Myocyte (in vitro differentiated cells): Measurements from ENCODE around the gene CEP112. TPM values are rescaled to one million over a fixed set of nuclear protein-coding genes. Genes with fewer than 3 reads are reported as not detected.

Experiments used
- DNase-seq: peaks from one replicate; pipeline ENCODE4 v3.0.0-alpha.2; 2012; ENCODE audit warnings: low read depth
- total RNA-seq: library from RNA; depleted of rRNA; stranded (reverse); fragments of >200 nt; gene quantifications from 2 replicates; pipeline ENCODE4 v1.2.3, GENCODE V29; 2014

CEP112 gene
- total RNA-seq, 1 donor from 2014 or later = 35.3 TPM

DNA sequence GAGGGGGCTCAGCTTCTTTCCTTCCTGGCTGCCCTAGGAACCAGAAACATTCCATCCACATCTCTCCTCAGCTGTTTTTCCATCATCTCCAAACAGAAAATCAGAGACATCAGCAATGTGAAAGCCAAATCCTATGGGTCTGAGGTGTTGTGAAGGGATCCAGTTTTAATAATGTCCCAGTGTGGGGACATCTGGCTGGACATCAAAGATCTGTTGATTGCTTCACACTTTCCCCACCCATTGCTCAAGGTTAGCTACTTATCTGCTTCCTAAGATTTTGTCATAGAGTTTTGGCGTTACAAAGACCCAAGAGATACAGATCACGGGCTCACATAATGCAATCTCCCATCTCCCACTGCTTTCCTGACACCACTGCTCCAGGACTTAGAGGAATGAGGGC, 582.6 kb downstream of the CEP112 start:
- no peak for DNase-seq

DNA sequence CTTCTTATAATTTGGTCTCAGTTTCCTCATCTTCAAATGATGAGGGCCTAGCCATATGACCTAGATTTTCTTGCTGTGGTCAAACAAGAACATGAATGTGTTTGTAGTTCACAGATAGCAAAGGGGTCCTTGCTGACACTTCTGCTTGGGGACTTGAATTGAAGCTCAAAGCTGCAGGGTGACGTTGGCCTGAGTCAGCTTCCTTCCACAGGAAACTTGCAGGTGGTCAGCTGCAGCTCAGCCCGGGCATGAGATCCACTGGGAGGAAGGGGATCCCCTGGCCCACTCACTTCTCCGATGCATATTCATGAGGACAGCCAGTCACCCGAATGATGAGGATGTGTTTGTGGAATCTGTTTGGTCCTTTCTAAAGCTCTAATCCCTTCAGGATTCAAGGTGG, 587.9 kb downstream of the CEP112 start:
- no peak for DNase-seq

DNA sequence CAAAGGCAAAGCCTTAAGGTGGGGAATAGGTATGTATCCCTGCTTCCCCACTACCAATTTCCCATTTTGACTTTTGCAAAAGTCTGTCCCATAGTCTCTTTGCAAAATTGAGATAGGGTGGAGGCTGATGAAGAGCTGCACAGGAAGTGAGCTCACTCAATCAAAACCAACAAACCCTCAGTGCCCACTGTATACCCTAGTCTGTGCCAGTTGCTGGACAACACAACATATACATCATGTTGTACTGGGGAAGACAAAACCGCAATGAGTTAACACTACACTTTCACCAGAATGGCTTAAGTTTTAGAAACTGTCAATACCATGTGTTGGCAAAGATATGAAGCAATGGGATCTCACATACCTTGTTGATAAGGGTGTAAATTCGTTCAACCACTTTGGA, 590.1 kb downstream of the CEP112 start:
- no peak for DNase-seq

DNA sequence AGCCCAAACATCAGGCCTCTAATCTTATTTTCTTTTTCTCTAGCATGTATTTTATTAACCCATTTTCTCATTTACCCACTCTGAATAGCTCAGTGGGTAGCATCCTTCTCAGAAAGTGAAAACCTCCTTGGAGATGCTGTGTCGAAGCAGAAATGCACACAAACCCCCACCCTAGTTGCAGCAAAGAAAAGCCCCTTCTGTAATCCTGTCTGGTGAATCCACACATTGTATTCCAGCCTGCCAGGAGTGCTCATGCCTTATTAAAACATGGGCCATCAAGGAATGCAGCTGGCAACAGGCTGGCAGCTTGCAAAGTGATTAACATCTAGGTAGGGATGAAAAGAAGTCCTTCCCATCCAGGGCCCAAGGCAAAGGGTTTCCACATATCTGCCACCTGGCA, 590.8 kb downstream of the CEP112 start:
- no peak for DNase-seq

DNA sequence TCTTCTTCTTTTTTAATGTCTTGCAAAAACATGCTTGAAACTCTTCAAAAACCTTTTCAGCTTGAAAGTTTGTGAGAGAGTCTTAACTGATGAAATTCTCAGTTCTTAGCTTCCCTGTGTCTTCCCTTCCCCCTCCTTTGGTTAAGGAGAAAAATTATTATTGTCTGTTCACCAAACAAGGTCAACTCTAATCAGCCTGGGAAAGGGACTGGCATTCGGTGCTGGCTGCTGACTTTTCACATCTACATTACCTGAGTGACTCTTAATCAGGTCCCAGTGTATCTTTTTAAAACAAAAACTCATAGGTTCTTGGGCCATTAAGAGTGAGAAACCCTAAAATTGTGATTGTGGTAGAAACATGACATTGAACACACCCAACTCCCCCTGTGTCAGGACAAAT, 591.4 kb downstream of the CEP112 start:
- no peak for DNase-seq

DNA sequence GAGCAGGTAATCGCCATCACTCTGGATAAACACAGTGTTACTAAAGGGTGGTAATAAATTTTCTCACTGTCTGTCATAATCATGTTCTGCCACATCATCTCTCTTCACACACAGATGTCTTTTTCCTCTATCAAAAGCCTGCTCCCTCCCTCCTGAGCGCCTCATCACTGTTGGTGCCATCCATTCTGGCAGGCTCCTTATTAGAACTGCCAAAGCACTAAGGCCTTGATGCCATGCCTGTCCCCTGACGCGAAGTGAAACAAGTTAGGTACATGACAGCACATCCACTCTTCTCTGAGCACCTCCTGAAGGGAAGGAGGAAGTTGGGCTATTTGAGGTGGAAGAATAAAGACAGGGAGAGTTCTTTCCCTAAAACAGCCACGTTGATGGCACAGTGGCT, 592.3 kb downstream of the CEP112 start:
- no peak for DNase-seq

DNA sequence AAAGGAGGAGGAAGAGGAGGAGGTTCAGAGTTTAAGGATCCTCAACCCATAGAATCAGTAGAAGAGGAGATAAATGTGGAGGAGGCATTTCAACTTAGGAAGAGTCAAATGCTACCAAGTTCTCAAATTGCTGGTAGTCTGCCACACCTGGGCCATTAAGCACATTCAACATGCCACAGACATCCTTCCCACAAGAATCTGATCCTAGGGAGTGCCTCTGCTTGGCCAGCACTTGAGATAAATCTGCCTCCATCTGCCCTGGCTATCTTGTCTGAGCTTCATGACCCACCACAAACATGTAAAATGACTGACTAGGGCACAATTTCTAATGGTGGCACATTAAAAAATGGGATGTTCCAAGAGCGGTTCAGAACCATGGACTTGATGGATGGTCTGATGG, 593.2 kb downstream of the CEP112 start:
- DNase-seq = peak; percentile 89

DNA sequence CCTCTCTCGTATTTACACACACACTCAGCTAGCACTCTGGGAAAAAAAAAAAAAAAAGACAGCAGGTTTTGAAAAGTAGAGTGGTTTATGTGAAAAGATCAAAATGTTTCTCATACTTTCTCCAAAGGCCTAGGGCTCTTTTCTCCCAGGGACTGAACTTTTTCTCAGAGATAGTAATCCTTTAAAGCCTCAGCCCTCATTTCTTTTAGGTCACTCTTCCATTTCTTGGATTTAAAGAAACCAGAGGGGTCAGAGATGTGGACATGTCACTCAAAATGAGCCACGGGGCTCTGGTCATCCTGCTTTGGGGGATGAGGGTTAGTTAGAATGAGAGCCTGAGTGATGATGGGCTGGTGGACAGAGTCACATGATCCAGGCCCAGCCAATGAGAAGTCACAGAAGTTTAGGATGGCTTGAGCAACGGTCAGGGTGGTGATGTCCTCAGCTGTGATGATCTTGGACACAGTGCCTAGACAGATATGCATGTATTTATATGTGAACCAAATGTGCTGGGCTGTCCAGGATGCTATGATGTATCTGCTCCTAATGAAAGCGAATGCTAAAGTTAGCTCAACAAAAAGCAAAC, 596.8 kb downstream of the CEP112 start:
- DNase-seq = no peak

DNA sequence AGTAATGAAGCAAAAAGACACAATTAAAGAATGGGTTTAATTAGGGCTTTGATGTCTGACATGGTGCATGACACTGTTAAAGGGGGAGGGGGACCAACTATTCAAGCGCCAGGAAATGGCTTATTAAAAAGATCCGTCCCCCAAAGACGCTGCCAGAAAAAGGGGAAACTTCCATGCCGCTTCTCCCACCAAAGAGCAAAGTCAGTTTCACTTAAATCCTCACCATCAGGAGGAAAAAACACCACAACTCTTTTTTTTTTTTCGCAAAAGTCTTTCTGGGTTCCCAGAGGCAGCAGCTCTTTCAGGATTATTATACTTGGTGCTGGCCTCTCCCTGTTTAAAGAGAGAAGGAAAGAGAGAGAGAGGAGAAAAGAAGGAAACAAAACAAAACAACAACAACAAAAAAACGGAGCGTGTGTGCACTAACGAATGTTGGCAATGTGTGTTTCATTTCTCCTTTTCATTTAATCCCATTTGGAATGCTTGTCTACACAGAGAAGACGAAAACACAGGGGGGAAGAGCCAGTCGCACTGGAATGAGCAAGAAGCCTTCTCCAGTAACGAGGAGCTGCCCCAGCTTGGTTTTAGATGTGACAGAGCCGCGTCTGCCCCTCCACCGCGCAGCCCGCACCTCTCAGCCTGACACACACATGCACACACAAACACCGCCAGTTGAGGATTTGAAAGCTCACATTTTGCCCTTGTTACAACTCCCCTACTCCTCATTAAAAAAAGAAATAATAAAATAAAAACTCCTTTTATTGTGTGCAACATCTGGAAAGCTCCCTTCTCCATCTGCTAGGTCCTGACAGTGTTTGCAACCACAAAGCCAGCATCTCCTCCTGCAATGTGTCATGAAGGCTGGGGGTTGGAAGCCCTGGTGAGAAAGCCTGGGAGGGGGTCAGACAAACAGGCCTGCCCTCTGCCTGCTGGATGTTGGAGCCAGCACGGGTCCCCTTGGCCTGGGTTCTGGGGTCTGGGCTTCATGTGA, 597.8 kb downstream of the CEP112 start:
- DNase-seq = no peak

DNA sequence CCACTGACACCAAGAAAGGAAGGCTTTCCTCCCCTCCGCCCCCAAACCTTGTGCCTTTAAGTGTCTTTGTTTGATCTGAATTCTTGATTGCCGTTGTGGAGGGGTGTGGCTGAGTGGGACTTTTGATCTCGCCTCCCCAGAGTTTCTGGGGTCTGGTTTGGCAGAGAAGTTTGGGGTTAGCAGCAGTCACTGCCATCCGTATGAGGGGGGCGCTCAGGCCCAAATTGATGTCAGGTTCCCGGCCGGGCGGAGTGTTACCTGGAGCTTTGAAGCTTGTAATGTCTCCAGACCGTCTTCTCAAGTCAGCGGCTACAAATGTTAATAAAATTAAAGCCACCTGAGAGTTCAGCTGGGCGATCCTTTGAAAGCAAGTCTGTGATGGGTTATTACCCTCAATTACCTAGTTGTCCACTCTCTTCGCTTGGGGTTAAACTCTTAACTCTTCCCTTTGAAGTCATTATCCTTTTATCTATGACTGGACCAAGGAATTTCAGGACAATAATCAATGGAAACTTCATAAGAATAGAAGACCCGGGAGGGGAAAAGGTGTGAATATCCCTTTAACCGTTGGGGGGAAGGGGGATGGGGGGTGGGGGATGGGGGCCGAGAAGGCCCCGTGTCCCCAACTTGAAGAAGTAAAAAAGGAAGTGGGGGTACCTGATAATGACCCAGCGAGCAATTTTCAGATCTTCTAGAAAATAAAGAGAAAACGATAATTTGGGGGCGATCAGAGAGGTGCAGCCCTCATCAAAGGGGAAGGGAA, 598.7 kb downstream of the CEP112 start:
- no peak for DNase-seq

DNA sequence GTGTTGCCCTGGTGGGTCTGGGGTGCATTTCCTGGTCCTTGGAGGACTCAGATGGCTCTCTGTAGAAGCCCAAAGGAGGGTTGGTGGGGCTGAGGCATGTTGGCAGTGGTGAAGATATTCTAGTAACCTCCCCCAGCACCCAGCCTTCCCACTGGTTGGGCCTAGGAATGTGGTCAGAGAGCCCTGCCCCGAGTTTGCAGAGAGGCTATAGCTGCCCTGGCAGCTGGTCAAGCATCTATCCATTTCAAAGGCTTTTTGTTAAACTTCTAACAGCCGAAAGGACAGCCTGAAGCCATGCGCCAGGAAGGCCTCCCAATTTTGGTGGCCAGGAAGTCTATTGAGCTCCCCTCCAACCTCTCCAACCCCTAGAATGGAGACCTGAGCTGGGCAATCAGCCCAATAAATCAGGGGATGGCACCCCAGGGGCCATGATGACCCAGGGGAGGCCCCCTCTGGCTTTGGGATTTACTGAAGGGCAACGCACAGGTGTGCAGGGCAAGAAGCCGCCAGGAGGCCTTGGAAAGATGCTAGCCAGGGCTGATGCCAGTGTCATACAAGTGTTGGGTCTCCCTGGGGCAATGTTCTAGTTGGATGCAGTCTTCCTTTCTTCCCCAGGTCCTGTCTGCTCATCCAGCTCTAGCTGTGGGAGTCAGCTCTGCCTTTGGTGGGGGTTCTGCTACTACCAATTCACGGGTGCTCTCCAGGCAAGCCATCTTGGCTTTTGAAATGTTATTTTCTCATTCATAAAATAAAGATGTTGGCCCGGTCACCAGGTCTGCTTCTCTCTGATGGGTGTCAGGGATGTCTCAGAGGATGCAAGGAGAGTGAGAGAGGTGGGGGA, 599.6 kb downstream of the CEP112 start:
- no peak for DNase-seq

DNA sequence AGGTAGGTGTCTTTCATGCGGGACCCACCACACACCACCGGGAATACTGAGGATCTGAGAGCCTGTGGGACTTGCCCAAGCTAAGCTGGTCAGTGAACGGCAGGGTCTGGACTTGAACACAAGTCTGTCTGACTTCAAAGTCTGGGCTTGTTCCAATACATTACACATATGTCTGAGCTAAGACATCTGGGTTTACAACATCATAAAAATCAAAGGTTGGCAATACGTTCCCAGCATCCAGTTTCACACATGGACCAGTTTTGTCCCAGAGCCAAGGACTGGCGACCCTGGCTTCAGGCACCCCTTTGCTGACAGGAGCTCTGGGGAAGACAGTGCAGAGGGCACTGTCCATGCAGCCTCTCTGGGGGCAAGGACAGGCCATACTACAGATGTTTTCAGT, 602.6 kb downstream of the CEP112 start:
- no peak for DNase-seq

DNA sequence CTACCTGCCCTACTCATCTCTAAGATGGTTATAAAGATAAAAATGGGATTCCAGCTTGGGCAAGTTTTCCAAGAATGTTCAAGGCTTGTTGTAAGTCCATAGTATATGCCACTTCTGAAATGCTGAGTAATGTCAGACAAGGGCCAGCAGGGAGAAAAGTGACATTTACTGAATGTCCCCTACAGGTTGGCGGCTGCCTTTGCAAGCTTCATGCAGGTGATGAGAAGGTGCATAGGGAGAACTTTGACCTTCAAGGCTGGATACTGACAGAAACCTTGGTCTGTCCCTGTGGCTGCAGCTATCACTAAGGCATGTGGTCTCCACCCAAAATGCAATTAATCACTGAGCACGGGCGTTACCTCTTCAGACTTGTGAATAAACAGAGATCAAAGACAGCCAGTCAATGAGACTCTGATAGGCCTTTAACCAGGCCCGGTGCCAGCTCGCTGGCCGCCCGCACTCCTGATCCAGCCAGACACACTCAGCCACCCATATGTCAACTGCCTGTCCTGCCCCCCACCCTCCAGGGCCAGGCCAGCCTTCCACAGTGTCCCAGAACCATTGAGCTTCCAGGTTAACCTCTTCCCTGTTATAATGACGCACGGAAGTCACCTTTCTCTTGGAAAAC, 603.6 kb downstream of the CEP112 start:
- no peak for DNase-seq

DNA sequence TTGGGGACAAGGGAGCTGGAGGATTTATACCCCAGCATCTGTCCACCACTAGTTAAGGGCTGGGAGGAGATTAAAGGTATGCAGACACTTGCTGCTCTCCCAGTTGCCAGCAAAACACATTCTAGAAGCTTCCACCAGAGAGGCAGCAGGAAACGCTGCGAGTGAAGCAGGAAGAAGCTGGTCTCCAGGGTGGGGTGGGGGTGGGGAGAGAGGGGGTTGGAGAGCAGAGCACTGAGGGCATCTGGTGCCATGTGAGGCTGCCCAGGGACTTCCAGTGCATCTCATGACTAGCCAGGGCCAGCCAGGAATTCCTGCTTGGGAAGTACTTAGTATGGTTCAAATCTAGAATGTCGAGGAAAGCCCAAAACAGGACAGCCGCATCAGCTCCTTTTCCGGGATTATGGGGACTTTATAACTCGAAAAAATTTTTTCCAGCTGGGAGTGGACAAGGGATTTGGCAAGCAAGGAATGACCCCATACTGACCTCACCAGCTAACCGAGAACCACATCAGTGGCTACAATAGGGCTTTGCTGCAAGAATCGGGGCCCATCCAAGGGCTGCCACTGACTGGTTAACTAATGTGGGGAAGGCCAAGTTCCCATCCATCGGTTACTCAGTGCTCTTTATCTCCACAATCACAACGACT, 604.3 kb downstream of the CEP112 start:
- no peak for DNase-seq

DNA sequence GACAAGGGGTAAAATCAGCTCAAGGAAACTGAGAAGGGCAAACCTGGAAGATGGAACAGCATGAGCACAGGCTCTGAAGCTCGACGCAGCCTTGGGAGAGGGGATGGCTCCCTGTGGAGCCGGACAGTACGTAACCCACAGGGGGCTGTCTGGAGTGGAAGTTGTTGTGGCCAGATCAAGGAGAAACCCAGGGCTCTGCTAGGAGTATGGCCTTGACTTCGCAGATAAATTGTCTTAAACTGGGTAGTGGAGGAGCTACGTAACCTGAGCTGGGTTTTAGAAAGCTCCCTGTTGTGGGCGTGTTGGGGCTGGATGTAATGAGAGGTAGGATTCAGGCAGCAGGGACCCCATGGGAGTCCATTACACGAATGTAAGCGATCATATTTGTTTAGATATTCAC, 605.0 kb downstream of the CEP112 start:
- DNase-seq = no peak

Other genes with a start within 250 kb of the CEP112 start
- gene APOH, start 37.3 kb upstream of the CEP112 start, total RNA-seq = not detected in 2 replicates
- 8.4 and 8.6 TPM in 2 replicates for gene PRKCA, start 110.5 kb upstream of the CEP112 start, total RNA-seq